ENCODE data around the gene GPRASP2.
A peak's percentile ranks its signal among the peaks of the same experiment; 100 is the strongest.
"Not testable (repeated sequence)": the region's sequence is repeated elsewhere in the genome, so short reads cannot be mapped to it uniquely, and the experiment has no call there.

Gene GPRASP2

DNA sequence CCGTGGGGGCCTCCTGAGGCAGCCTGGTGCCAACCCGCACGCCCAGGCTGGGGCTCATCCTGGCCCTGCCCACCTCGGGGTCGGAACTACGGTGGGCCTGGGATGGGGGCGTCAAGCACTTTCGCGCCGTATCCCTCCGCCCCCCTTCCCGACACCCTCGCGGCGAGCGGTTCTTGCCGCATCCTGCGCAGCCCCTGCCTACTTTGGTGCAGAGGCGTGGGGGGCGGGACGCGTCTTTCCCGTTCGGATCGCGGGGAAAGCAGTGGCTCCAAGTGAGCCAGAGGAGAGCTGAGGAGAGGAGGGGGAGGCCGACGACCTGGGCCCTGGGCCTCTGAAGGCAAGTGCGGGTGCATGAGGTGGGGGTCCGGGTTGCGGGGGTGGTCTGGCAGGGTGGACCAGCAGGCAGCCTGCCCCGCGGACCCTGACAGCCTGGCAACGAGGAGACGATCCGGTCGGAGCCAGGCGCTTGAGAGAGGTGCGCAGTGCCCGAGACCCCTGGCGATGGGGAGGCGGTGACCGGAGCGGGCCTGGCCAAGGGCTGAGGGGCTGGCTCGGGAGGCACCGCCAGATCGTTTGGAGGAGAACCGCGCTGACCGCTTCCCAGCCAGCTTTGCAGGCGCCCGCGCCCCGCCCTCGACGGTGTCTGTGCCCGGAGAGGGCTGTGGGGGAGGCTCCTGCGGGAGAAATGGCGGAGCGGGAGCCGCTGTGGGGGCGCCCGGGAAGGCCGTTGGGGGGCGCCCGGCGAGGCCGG, at the start of gene GPRASP2:
Gene GPRASP2, plus strand, starts transcription at position 233 of the 751 bp plus-strand sequence. CDS start 2,422 bp downstream, outside the sequence.
- no peak for TF ChIP-seq ZNF274 (IDR thresholded peaks at IDR 0.05; ENCODE audit: low read depth, low read length)
- peak within 1 kb of the TSS; percentile 39; the same call in 1 of the 2 replicates for H3K4me3 ChIP-seq (ENCODE audit: low read length)

- H3K4me3 ChIP-seq (ENCODE audit: low read length) = not testable (repeated sequence)
Observed at GRCh38 chrX:102663820-102664219, 48.4 kb upstream of the GPRASP2 start.

- not testable (repeated sequence) for H3K4me3 ChIP-seq (ENCODE audit: low read length)
Observed at GRCh38 chrX:102667034-102667433, 45.2 kb upstream of the GPRASP2 start.

- TF ChIP-seq ZNF274 (IDR thresholded peaks at IDR 0.05; ENCODE audit: low read depth, low read length) = no peak
- H3K4me3 ChIP-seq (ENCODE audit: low read length) = no peak overlapping the region
Observed at GRCh38 chrX:102669526-102669925, 42.7 kb upstream of the GPRASP2 start.

- TF ChIP-seq ZNF274 (IDR thresholded peaks at IDR 0.05; ENCODE audit: low read depth, low read length) = no peak
- H3K4me3 ChIP-seq (ENCODE audit: low read length) = no peak overlapping the region
Observed at GRCh38 chrX:102672856-102673255, 39.4 kb upstream of the GPRASP2 start.

- H3K4me3 ChIP-seq (ENCODE audit: low read length) = not testable (repeated sequence)
Observed at GRCh38 chrX:102677479-102677878, 34.8 kb upstream of the GPRASP2 start.

GRCh38 chrX:102684772-102685520, 27.3 kb upstream of the GPRASP2 start:
- no peak overlapping the region for H3K4me3 ChIP-seq (ENCODE audit: low read length)
- no peak for TF ChIP-seq ZNF274 (IDR thresholded peaks at IDR 0.05; ENCODE audit: low read depth, low read length)

DNA sequence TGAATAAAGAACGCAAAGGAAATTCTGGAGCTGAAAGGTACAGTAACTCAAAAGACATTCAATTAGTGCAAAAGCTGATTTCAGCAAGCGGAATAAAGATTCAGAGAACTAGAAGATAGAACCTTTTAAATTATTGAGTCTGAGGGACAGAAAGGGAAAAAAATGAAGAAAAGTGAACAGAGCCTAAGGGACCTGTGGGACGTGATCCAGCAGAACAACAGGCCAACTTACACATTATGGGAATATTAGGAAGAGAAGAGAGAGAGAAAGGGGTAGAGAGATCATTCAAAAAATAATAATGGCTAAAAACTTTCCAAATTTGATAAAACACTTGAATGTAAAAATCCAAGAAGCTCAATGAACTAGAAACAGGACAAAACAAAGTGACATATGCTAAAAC, 17.5 kb upstream of the GPRASP2 start:
- TF ChIP-seq ZNF274 (IDR thresholded peaks at IDR 0.05; ENCODE audit: low read depth, low read length) = no peak
- no peak overlapping the region for H3K4me3 ChIP-seq (ENCODE audit: low read length)

DNA sequence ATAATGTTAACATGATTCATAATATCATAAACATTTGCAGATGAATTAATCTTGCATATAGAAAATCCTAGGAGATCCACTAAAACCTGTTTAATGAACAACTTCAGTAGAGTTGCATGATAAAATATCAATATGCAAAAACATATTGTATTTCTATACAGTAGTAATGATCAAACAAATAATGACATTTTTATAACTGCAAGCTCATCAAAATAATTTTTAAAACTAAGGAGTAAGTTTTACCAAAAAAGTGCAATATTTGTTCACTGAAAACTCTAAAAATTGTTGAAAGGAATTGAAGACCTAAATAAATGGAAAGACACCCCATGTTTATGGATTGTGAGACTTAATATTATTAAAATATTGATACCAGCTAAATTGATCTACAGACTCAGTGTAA, 15.9 kb upstream of the GPRASP2 start:
- no peak for TF ChIP-seq ZNF274 (IDR thresholded peaks at IDR 0.05; ENCODE audit: low read depth, low read length)
- H3K4me3 ChIP-seq (ENCODE audit: low read length) = no peak overlapping the region

- TF ChIP-seq ZNF274 (IDR thresholded peaks at IDR 0.05; ENCODE audit: low read depth, low read length) = no peak
Observed at GRCh38 chrX:102697494-102697893, 14.8 kb upstream of the GPRASP2 start.

DNA sequence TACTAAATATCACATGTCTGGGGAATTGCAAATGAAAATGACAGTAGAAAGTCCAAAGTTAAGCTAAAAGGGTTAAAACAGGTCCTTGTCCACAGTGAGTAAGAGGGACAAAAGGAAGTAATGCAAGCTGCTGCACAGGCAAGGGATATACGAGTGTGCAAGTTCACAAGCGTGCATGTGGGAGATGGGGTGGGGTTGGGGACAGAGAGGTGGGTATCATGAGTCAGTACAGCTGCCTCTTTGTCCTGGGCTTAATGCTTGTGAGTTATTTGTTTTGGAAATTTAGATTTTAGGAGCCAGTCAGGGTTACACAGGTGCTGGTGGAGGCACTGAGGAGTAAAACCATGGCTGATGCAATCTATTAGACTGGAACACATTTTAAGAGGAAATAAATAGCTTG, 3.3 kb upstream of the GPRASP2 start:
- TF ChIP-seq ZNF274 (IDR thresholded peaks at IDR 0.05; ENCODE audit: low read depth, low read length) = no peak
- no peak overlapping the region for H3K4me3 ChIP-seq (ENCODE audit: low read length)

More at GRCh38 chrX:102697494-102697893, 14.8 kb upstream of the GPRASP2 start:
- H3K4me3 ChIP-seq (ENCODE audit: low read length) = no peak overlapping the region

GRCh38 chrX:102711872-102712215, 404 bp upstream of the GPRASP2 start:
- no peak overlapping the region for H3K4me3 ChIP-seq (ENCODE audit: low read length)
- no peak for TF ChIP-seq ZNF274 (IDR thresholded peaks at IDR 0.05; ENCODE audit: low read depth, low read length)

DNA sequence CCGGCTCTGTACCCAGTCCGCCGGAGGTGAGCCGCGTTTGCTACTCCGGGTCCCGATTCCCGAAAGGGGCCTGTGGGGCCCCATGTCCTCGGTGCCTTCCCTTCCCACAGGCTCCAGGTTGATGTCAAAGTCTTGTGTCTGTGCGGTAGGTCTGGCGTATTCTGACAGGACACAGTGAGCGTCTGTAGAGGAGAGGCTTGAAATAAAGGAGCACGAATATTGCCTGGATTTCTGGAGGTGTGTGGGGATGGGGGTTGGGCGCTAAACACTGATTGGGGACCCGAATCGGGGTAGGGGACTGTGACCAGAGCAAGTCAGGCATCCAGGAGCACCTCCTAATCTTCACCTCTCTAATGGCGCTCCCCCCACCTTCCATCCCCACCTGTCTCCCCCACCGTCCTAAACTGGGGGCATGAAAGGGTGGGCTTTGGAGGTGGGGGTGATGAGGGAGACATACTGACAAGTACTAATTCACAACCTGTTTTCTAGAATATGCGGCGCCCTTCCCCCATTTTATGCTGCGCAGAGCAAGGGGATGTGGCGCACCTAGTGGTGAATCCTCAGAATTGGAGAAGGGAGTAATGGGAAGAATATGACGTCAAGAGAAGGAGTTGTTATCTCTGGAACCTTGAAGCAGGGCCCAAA, 855 bp downstream of the GPRASP2 start:
- H3K4me3 ChIP-seq (ENCODE audit: low read length) = peak overlapping the region; percentile 39; the same call in 1 of the 2 replicates
- no peak for TF ChIP-seq ZNF274 (IDR thresholded peaks at IDR 0.05; ENCODE audit: low read depth, low read length)

DNA sequence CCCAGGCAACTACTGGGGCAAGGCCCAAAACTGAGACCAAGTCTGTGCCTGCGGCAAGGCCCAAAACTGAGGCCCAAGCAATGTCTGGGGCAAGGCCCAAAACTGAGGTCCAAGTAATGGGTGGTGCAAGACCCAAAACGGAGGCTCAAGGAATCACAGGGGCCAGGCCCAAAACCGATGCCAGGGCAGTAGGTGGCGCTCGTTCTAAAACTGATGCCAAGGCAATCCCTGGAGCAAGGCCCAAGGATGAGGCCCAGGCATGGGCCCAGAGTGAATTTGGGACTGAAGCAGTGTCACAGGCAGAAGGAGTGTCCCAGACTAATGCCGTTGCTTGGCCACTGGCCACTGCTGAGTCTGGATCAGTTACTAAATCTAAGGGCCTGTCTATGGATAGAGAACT, 2.7 kb downstream of the GPRASP2 start:
- H3K4me3 ChIP-seq (ENCODE audit: low read length) = no peak overlapping the region
- TF ChIP-seq ZNF274 (IDR thresholded peaks at IDR 0.05; ENCODE audit: low read depth, low read length) = no peak

DNA sequence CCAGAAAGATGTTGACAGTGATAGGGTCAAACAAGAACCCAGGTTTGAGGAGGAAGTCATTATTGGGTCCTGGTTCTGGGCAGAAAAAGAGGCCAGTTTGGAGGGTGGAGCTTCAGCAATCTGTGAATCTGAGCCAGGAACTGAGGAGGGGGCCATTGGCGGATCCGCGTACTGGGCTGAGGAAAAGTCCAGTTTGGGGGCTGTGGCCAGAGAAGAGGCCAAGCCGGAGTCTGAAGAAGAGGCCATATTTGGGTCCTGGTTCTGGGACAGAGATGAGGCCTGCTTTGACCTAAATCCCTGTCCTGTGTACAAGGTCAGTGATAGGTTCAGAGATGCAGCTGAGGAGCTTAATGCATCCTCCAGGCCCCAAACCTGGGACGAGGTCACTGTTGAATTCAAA, 3.7 kb downstream of the GPRASP2 start:
- no peak for TF ChIP-seq ZNF274 (IDR thresholded peaks at IDR 0.05; ENCODE audit: low read depth, low read length)
- H3K4me3 ChIP-seq (ENCODE audit: low read length) = no peak overlapping the region

All from GM08714 (cell line).